Astrocyte (in vitro differentiated cells and primary cell): Measurements from ENCODE around the gene EAF1. TPM values are rescaled to one million over a fixed set of nuclear protein-coding genes. Genes with fewer than 3 reads are reported as not detected.

Experiments used
- DNase-seq: peaks from one replicate; pipeline ENCODE4 v3.0.0-alpha.2; 2010; ENCODE audit warnings: low read depth
- FAIRE-seq: peaks from 2 replicates; lab custom pipeline; 2011; peaks lifted over from hg19 to GRCh38; lab: Jason Lieb, UNC
- H2AFZ ChIP-seq: 2 replicates; pipeline ENCODE4 v1.6.0; 2012; ENCODE audit warnings: low read depth, low read length, inconsistent platforms
- H3K27ac ChIP-seq: 2 replicates; pipeline ENCODE4 v1.5.1; 2011; ENCODE audit warnings: low read depth, low read length, inconsistent platforms
- H3K27me3 ChIP-seq: 2 replicates; pipeline ENCODE4 v1.6.0; 2011; ENCODE audit warnings: low read length, inconsistent platforms; ENCODE audit not compliant: insufficient read depth
- H3K36me3 ChIP-seq: 2 replicates; pipeline ENCODE4 v1.5.1; 2011; ENCODE audit warnings: low read length, inconsistent platforms; ENCODE audit not compliant: insufficient read depth
- H3K4me1 ChIP-seq: 2 replicates; pipeline ENCODE4 v1.5.1; 2011; ENCODE audit warnings: low read length, inconsistent platforms; ENCODE audit not compliant: insufficient read depth
- H3K4me2 ChIP-seq: 2 replicates; pipeline ENCODE4 v1.6.0; 2012; ENCODE audit warnings: low read length, inconsistent platforms
- H3K4me3 ChIP-seq: 2 replicates; pipeline ENCODE4 v1.5.1; 2011; ENCODE audit warnings: low read depth, mild to moderate bottlenecking, low read length, inconsistent platforms; ENCODE audit not compliant: insufficient read depth
- H3K79me2 ChIP-seq: 2 replicates; pipeline ENCODE4 v1.6.0; 2012; ENCODE audit warnings: mild to moderate bottlenecking, low read length, inconsistent platforms; ENCODE audit not compliant: insufficient read depth
- H3K9ac ChIP-seq: 2 replicates; pipeline ENCODE4 v1.6.0; 2012; ENCODE audit warnings: mild to moderate bottlenecking, low read length, inconsistent platforms
- H3K9me3 ChIP-seq: 2 replicates; pipeline ENCODE4 v1.5.1; 2012; ENCODE audit warnings: low read depth, mild to moderate bottlenecking, low read length, inconsistent platforms; ENCODE audit not compliant: insufficient read depth
- H4K20me1 ChIP-seq: 2 replicates; pipeline ENCODE4 v1.6.0; 2012; ENCODE audit warnings: low read length, inconsistent platforms; ENCODE audit not compliant: insufficient read depth
- H3K27ac Mint-ChIP-seq: one replicate; pipeline ENCODE4 v1.8.0; 2021; ENCODE audit warnings: mild to moderate bottlenecking, mixed read lengths; ENCODE audit not compliant: unreplicated experiment
- H3K27me3 Mint-ChIP-seq: one replicate; pipeline ENCODE4 v1.8.0; 2021; ENCODE audit warnings: low read depth, mixed read lengths; ENCODE audit not compliant: unreplicated experiment
- H3K36me3 Mint-ChIP-seq: one replicate; pipeline ENCODE4 v1.8.0; 2021; ENCODE audit warnings: low read depth, mixed read lengths; ENCODE audit not compliant: unreplicated experiment
- H3K4me1 Mint-ChIP-seq: one replicate; pipeline ENCODE4 v1.8.0; 2021; ENCODE audit warnings: low read depth, mixed read lengths; ENCODE audit not compliant: unreplicated experiment
- H3K4me3 Mint-ChIP-seq: one replicate; pipeline ENCODE4 v1.8.0; 2021; ENCODE audit warnings: mild to moderate bottlenecking, moderate library complexity, mixed read lengths; ENCODE audit not compliant: unreplicated experiment
- H3K9me3 Mint-ChIP-seq: one replicate; pipeline ENCODE4 v1.8.0; 2021; ENCODE audit warnings: mild to moderate bottlenecking, mixed read lengths; ENCODE audit not compliant: unreplicated experiment
- EZH2 ChIP-seq: IDR thresholded peaks from 2 replicates; pipeline ENCODE4 v1.6.1; 2012; ENCODE audit warnings: mild to moderate bottlenecking, low read length, inconsistent platforms; ENCODE audit not compliant: insufficient read depth
- total RNA-seq: library from RNA; stranded (reverse); gene quantifications from 2 replicates; pipeline ENCODE4 v1.2.1, GENCODE V29; 2021
- TF ChIP-seq, protein P1 (sequence below): IDR thresholded peaks from 2 replicates; pipeline ENCODE4 v1.5.1; 2011; ENCODE audit warnings: low read depth, mild to moderate bottlenecking, inconsistent platforms, low read length, moderate library complexity; ENCODE audit not compliant: insufficient read depth

EAF1 gene
- total RNA-seq, 1 donor from 2014 or later = 28.8 TPM

DNA sequence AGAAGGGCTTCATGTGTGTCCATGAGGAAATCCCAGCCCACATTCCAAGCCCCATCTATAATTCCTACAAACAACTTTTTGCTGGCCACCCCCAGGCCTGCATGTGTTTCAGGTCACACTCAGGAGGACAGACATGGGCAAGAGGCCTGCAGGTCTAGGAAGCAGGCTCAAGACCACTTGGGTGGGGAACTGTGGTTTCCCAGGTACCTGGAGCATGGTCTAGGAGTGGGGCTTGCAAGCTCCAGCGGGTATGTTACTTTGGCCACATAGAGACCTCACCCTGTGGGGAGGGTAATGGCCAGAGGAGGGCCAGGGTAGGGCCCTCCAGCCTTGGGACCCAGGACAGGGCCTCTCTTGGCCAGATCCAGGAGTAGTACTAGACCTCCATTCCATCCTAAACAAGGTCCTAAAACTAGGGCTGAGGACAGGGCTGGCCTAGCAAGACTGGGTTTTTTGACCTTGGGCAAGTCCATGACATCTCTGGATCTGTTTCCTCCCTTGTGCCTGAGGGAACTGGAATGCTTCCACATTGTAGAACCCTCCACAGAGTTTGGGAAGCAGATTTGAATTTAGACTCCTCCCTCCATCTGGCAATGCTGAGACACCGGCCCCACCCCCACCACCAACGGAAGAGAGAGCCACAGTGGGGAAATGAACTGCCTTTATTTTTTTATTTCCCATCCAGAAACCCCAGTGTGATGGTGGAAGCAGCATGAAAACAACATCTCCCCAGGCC is 22.3 kb downstream of the EAF1 start:
- Mint-ChIP-seq H3K27me3 (peaks cover 2% of the 10 kb centered on the region), H3K4me1 (no peaks in the 10 kb centered on the region), H3K27ac (no peak overlapping the region), H3K36me3 (peaks cover 12% of the 10 kb centered on the region), H3K9me3 (no peaks in the 10 kb centered on the region), H3K4me3 (no peak overlapping the region)
- TF ChIP-seq EZH2 = no peak
- TF ChIP-seq, protein P1, sequence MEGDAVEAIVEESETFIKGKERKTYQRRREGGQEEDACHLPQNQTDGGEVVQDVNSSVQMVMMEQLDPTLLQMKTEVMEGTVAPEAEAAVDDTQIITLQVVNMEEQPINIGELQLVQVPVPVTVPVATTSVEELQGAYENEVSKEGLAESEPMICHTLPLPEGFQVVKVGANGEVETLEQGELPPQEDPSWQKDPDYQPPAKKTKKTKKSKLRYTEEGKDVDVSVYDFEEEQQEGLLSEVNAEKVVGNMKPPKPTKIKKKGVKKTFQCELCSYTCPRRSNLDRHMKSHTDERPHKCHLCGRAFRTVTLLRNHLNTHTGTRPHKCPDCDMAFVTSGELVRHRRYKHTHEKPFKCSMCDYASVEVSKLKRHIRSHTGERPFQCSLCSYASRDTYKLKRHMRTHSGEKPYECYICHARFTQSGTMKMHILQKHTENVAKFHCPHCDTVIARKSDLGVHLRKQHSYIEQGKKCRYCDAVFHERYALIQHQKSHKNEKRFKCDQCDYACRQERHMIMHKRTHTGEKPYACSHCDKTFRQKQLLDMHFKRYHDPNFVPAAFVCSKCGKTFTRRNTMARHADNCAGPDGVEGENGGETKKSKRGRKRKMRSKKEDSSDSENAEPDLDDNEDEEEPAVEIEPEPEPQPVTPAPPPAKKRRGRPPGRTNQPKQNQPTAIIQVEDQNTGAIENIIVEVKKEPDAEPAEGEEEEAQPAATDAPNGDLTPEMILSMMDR = no peak
- H3K27ac ChIP-seq = no peak overlapping the region
- no peak overlapping the region for H2AFZ ChIP-seq
- H3K4me3 ChIP-seq = no peak overlapping the region
- H3K79me2 ChIP-seq = no peaks in the 10 kb centered on the region
- no peaks in the 10 kb centered on the region for H3K9me3 ChIP-seq
- FAIRE-seq (no peak), DNase-seq (no peak)
- no peak overlapping the region for H3K4me2 ChIP-seq
- H3K36me3 ChIP-seq = no peaks in the 10 kb centered on the region
- no peaks in the 10 kb centered on the region for H3K27me3 ChIP-seq
- H3K4me1 ChIP-seq = no peaks in the 10 kb centered on the region
- H4K20me1 ChIP-seq = peaks cover under 1% of the 10 kb centered on the region
- H3K9ac ChIP-seq = no peak overlapping the region

- Histone ChIP-seq H3K36me3 (no peaks in the 10 kb centered on the region), H3K27me3 (no peaks in the 10 kb centered on the region), H3K4me3 (no peak overlapping the region), H3K9ac (no peak overlapping the region), H3K27ac (no peak overlapping the region), H3K9me3 (no peaks in the 10 kb centered on the region), H3K4me1 (no peaks in the 10 kb centered on the region), H3K79me2 (no peaks in the 10 kb centered on the region), H4K20me1 (no peaks in the 10 kb centered on the region), H3K4me2 (no peak overlapping the region), H2AFZ (no peak overlapping the region)
- H3K9me3 Mint-ChIP-seq = no peaks in the 10 kb centered on the region
- H3K36me3 Mint-ChIP-seq = peaks cover 10% of the 10 kb centered on the region
- H3K4me1 Mint-ChIP-seq = no peaks in the 10 kb centered on the region
- FAIRE-seq = no peak
- H3K27ac Mint-ChIP-seq = no peak overlapping the region
- no peak overlapping the region for H3K4me3 Mint-ChIP-seq
- no peak for TF ChIP-seq EZH2
- TF ChIP-seq, protein P1 = no peak
- no peak for DNase-seq
- peaks cover 2% of the 10 kb centered on the region for H3K27me3 Mint-ChIP-seq
Measured at GRCh38 chr3:15450438-15451215, 23.2 kb downstream of the EAF1 start.
